Measurements from ENCODE around the gene ARHGAP26. TPM values are rescaled to one million over a fixed set of nuclear protein-coding genes. Genes with fewer than 3 reads are reported as not detected.
A peak's percentile ranks its signal among the peaks of the same experiment; 100 is the strongest.

Gene ARHGAP26
- total and polyA plus RNA-seq, 4 donors: 1.8 to 16.7 (median 4.1) TPM

GRCh38 chr5:142970440-142971030 is 200.4 kb downstream of the ARHGAP26 start:
- Histone ChIP-seq H3K27ac (ENCODE audit: low read depth in 1 of 2, low read length in 2 of 2) (no peak overlapping the region), H3K36me3 (ENCODE audit: control insufficient read depth in 4 of 4, insufficient read depth in 3 of 4, low read depth in 1 of 4, low read length in 3 of 4) (no peaks in the 10 kb centered on the region), H3K4me1 (ENCODE audit: control insufficient read depth in 4 of 4, insufficient read depth in 4 of 4, low read length in 3 of 4) (peaks cover 0 to 5% (median 0%) of the 10 kb centered on the region in 4 donors), H3K9ac (ENCODE audit: low read depth in 1 of 2, low read length in 2 of 2) (no peak overlapping the region), H3K4me3 (ENCODE audit: low read depth in 1 of 3, low read length in 3 of 3) (no peak overlapping the region), H3K27me3 (ENCODE audit: control insufficient read depth in 4 of 4, insufficient read depth in 4 of 4, low read length in 3 of 4) (no peaks in the 10 kb centered on the region), H3K9me3 (ENCODE audit: control insufficient read depth in 4 of 4, low read length in 3 of 4) (no peaks in the 10 kb centered on the region)
- DNase-seq (ENCODE audit: low spot score): no peak
- TF ChIP-seq NR2F2 (IDR thresholded peaks at IDR 0.05) (peak; percentile 8), GABPA (IDR thresholded peaks at IDR 0.05 in 1 of 2, conservative IDR thresholded peaks at IDR 0.05 in 1 of 2) (no peak), REST (IDR thresholded peaks at IDR 0.05) (no peak), JUND (IDR thresholded peaks at IDR 0.05) (no peak), TAF1 (conservative IDR thresholded peaks at IDR 0.05) (no peak), HNF4A (conservative IDR thresholded peaks at IDR 0.05) (no peak), EGR1 (IDR thresholded peaks at IDR 0.05; ENCODE audit: low read depth in 2 of 2) (no peak)
- WGBS: 88% methylated on average over 4 of the region's 4 CpGs

GRCh38 chr5:142971303-142972013 is 201.3 kb downstream of the ARHGAP26 start:
- no peaks in the 10 kb centered on the region for H3K4me1 ChIP-seq (ENCODE audit: control insufficient read depth in 4 of 4, insufficient read depth in 4 of 4, low read length in 3 of 4)
- no peaks in the 10 kb centered on the region for H3K27me3 ChIP-seq (ENCODE audit: control insufficient read depth in 4 of 4, insufficient read depth in 4 of 4, low read length in 3 of 4)
- DNase-seq (ENCODE audit: low spot score): no peak
- H3K9me3 ChIP-seq (ENCODE audit: control insufficient read depth in 4 of 4, low read length in 3 of 4): no peaks in the 10 kb centered on the region
- TF ChIP-seq HNF4G (IDR thresholded peaks at IDR 0.05): no peak
- TF ChIP-seq NR2F2 (IDR thresholded peaks at IDR 0.05): no peak
- TF ChIP-seq REST (IDR thresholded peaks at IDR 0.05): no peak
- TF ChIP-seq CTCF (IDR thresholded peaks at IDR 0.05; ENCODE audit: low read depth, low read length, missing input control): no peak
- no peak for TF ChIP-seq MAX (IDR thresholded peaks at IDR 0.05)
- TF ChIP-seq RXRA (IDR thresholded peaks at IDR 0.05): no peak
- no peak for TF ChIP-seq FOXA2 (IDR thresholded peaks at IDR 0.05)
- no peaks in the 10 kb centered on the region for H3K36me3 ChIP-seq (ENCODE audit: control insufficient read depth in 4 of 4, insufficient read depth in 3 of 4, low read depth in 1 of 4, low read length in 3 of 4)
- no peak overlapping the region for H3K27ac ChIP-seq (ENCODE audit: low read depth in 1 of 2, low read length in 2 of 2)
- H3K9ac ChIP-seq (ENCODE audit: low read depth in 1 of 2, low read length in 2 of 2): no peak overlapping the region
- no peak overlapping the region for H3K4me3 ChIP-seq (ENCODE audit: low read depth in 1 of 3, low read length in 3 of 3)
- WGBS: 82% methylated on average over 11 of the region's 11 CpGs

All from liver (tissue), 9 donors.